Natural killer cell (primary cell): ENCODE data around the gene LIMS1. TPM values are rescaled to one million over a fixed set of nuclear protein-coding genes. Genes with fewer than 3 reads are reported as not detected.

Source experiments
- ATAC-seq, 3 donors: fragments of 150-1000 bp in 2 of 3; fragments of 200-7000 bp in 1 of 3; cut with Tn5 transposase; 1 replicate in 1 of 3; 2 replicates in 2 of 3; pipeline ENCODE4 v1.10.0; 2021; ENCODE audit warnings: mild to moderate bottlenecking in 2 of 3, moderate library complexity in 2 of 3
- DNase-seq, 2 donors: peaks; one replicate each; pipeline versions ENCODE4 v3.0.0 to v3.0.0-alpha.2; 2013 to 2021; ENCODE audit warnings: mixed read lengths in 1 of 2
- H3K27ac ChIP-seq: one replicate; pipeline ENCODE4 v1.5.1; 2013; ENCODE audit warnings: mild to moderate bottlenecking, low read length
- H3K27me3 ChIP-seq: one replicate; pipeline ENCODE4 v1.6.1; 2013; ENCODE audit warnings: low read length; ENCODE audit not compliant: control insufficient read depth, insufficient read depth
- H3K36me3 ChIP-seq: one replicate; pipeline ENCODE4 v1.6.1; 2013; ENCODE audit warnings: low read length; ENCODE audit not compliant: control insufficient read depth, insufficient read depth
- H3K4me1 ChIP-seq: one replicate; pipeline ENCODE4 v1.6.1; 2013; ENCODE audit warnings: low read length; ENCODE audit not compliant: control insufficient read depth, insufficient read depth
- H3K4me3 ChIP-seq: one replicate; pipeline ENCODE4 v1.5.1; 2013; ENCODE audit warnings: low read length
- H3K9me3 ChIP-seq: one replicate; pipeline ENCODE4 v1.6.1; 2013; ENCODE audit warnings: low read length; ENCODE audit not compliant: control insufficient read depth, insufficient read depth
- H3K27ac Mint-ChIP-seq, 2 donors: one replicate each; pipeline ENCODE4 v1.8.0; 2022; ENCODE audit warnings: mild to moderate bottlenecking in 2 of 2, mixed read lengths in 2 of 2, moderate library complexity in 1 of 2
- H3K27me3 Mint-ChIP-seq, 2 donors: one replicate each; pipeline ENCODE4 v1.8.0; 2022; ENCODE audit warnings: low read depth in 2 of 2, mixed read lengths in 2 of 2
- H3K36me3 Mint-ChIP-seq: one replicate; pipeline ENCODE4 v1.8.0; 2022; ENCODE audit warnings: mixed read lengths
- H3K4me1 Mint-ChIP-seq, 2 donors: one replicate each; pipeline ENCODE4 v1.8.0; 2022; ENCODE audit warnings: mixed read lengths in 2 of 2
- H3K4me3 Mint-ChIP-seq: one replicate; pipeline ENCODE4 v1.8.0; 2022; ENCODE audit warnings: mild to moderate bottlenecking, moderate library complexity, mixed read lengths
- H3K9me3 Mint-ChIP-seq, 2 donors: one replicate each; pipeline ENCODE4 v1.8.0; 2022; ENCODE audit warnings: mixed read lengths in 2 of 2
- CTCF ChIP-seq: fragments of 200-600 bp; IDR thresholded peaks from one replicate; pipeline ENCODE4 v1.8.0; 2022; ENCODE audit warnings: antibody characterized with exemption
- WGBS: methylation state at CpG from one replicate; pipeline ENCODE4 v1.1.7; 2013; ENCODE audit warnings: missing lambda C conversion rate; ENCODE audit not compliant: insufficient coverage; 5-methylcytosine and 5-hydroxymethylcytosine counted together
- intact Hi-C: fragments of 100-400 bp; cut with micrococcal nuclease; formaldehyde crosslinking; loops from one replicate; pipeline ENCODE4 v1.14.2; 2022
- total RNA-seq, 4 donors: library from RNA; stranded (reverse); fragments of 120-200 nt in 1 of 4; gene quantifications; one replicate each; pipeline versions ENCODE4 v1.2.3 to v1.2.4, GENCODE V29; 2013 to 2022

LIMS1 gene
- total RNA-seq, 3 donors from 2014 or later (not counting 1 experiment from before 2014, with no cell fraction given): 31.6 to 41.4 (median 34.8) TPM

- Histone ChIP-seq H3K36me3 (no peaks in the 10 kb centered on the region), H3K4me1 (no peaks in the 10 kb centered on the region), H3K4me3 (no peak overlapping the region), H3K27ac (no peak overlapping the region), H3K27me3 (no peaks in the 10 kb centered on the region), H3K9me3 (no peaks in the 10 kb centered on the region)
- WGBS: 96% methylated on average over 9 of the region's 9 CpGs
- H3K36me3 Mint-ChIP-seq: no peaks in the 10 kb centered on the region
- no peak for TF ChIP-seq CTCF
- intact Hi-C loops: no loop called here
- H3K4me3 Mint-ChIP-seq: no peak overlapping the region
- no peaks in the 10 kb centered on the region for H3K27me3 Mint-ChIP-seq
- no peak overlapping the region for H3K27ac Mint-ChIP-seq
- peaks cover 16 to 21% of the 10 kb centered on the region in 2 donors for H3K4me1 Mint-ChIP-seq
- DNase-seq (no peak), ATAC-seq (no peak)
- H3K9me3 Mint-ChIP-seq: no peaks in the 10 kb centered on the region
Measured at GRCh38 chr2:108577099-108577498, 42.8 kb downstream of the LIMS1 start.

GRCh38 chr2:108579623-108580022 lies 45.4 kb downstream of the LIMS1 start:
- DNase-seq (no peak), ATAC-seq (no peak)
- no peaks in the 10 kb centered on the region for H3K27me3 ChIP-seq
- H3K4me3 ChIP-seq: no peak overlapping the region
- Mint-ChIP-seq H3K36me3 (no peaks in the 10 kb centered on the region), H3K4me1 (peaks cover 20 to 21% of the 10 kb centered on the region in 2 donors), H3K9me3 (no peaks in the 10 kb centered on the region), H3K4me3 (no peak overlapping the region), H3K27me3 (no peaks in the 10 kb centered on the region), H3K27ac (peak overlapping the region in 1 of 2 donors; percentile 56)
- no peaks in the 10 kb centered on the region for H3K9me3 ChIP-seq
- H3K27ac ChIP-seq: no peak overlapping the region
- TF ChIP-seq CTCF: no peak
- WGBS: 79% methylated on average over 6 of the region's 6 CpGs
- intact Hi-C loops: no loop called here
- no peaks in the 10 kb centered on the region for H3K36me3 ChIP-seq
- peaks cover 4% of the 10 kb centered on the region for H3K4me1 ChIP-seq

- Histone ChIP-seq H3K27ac (no peak overlapping the region), H3K27me3 (no peaks in the 10 kb centered on the region), H3K36me3 (no peaks in the 10 kb centered on the region), H3K4me1 (peaks cover 5% of the 10 kb centered on the region), H3K9me3 (no peaks in the 10 kb centered on the region), H3K4me3 (no peak overlapping the region)
- no peak for ATAC-seq
- WGBS: 65% methylated on average over 1 of the region's 1 CpG
- Mint-ChIP-seq H3K4me1 (peaks cover 16 to 17% of the 10 kb centered on the region in 2 donors), H3K27ac (peak overlapping the region in 1 of 2 donors; percentile 56), H3K4me3 (no peak overlapping the region), H3K27me3 (no peaks in the 10 kb centered on the region), H3K9me3 (no peaks in the 10 kb centered on the region), H3K36me3 (no peaks in the 10 kb centered on the region)
- no peak for DNase-seq
- intact Hi-C loops: no loop called here
- TF ChIP-seq CTCF: no peak
Measured at GRCh38 chr2:108580050-108580449, 45.8 kb downstream of the LIMS1 start.

GRCh38 chr2:108583903-108584520 lies 49.7 kb downstream of the LIMS1 start:
- 81% methylated on average over 4 of the region's 4 CpGs for WGBS
- H3K4me1 ChIP-seq: peaks cover 8% of the 10 kb centered on the region
- H3K4me3 Mint-ChIP-seq: no peak overlapping the region

More at GRCh38 chr2:108583903-108584520, 49.7 kb downstream of the LIMS1 start:
- Histone ChIP-seq H3K4me3 (no peak overlapping the region), H3K36me3 (no peaks in the 10 kb centered on the region), H3K27me3 (no peaks in the 10 kb centered on the region), H3K27ac (no peak overlapping the region), H3K9me3 (no peaks in the 10 kb centered on the region)
- TF ChIP-seq CTCF: peak; percentile 74
- ATAC-seq (peak; percentile 86 to 94 (median 87)), DNase-seq (peak; percentile 26 to 80)
- Mint-ChIP-seq H3K27ac (peak overlapping the region in 1 of 2 donors; percentile 13), H3K4me1 (peaks cover 26 to 36% of the 10 kb centered on the region in 2 donors), H3K36me3 (no peaks in the 10 kb centered on the region), H3K27me3 (no peaks in the 10 kb centered on the region), H3K9me3 (no peaks in the 10 kb centered on the region)
- intact Hi-C loops: loop anchor here (1.0 kb wide), 1 partner anchor 234 kb away; no protein-coding TSS in a partner anchor
